Measurements from ENCODE around the gene LCMT2. TPM values are rescaled to one million over a fixed set of nuclear protein-coding genes. Genes with fewer than 3 reads are reported as not detected.

Gene LCMT2
- total RNA-seq, 4 donors from 2014 or later, result 4.0 to 14.4 (median 9.8) TPM

GRCh38 chr15:43277231-43277823, 53.0 kb downstream of the LCMT2 start:
- H3K36me3 ChIP-seq, result no peaks in the 10 kb centered on the region
- H3K4me3 ChIP-seq, result no peak overlapping the region
- WGBS, 2 donors, result 68 to 75% methylated on average over 10 of the region's 10 CpGs
- no peak overlapping the region for H3K27ac ChIP-seq
- no peaks in the 10 kb centered on the region for H3K4me1 ChIP-seq
- TF ChIP-seq EP300 (IDR thresholded peaks at IDR 0.05) (no peak), POLR2A (IDR thresholded peaks at IDR 0.05) (no peak), CTCF (IDR thresholded peaks at IDR 0.05) (no peak)
- peaks cover 0 to 8% (median 0%) of the 10 kb centered on the region in 4 donors for H3K9me3 ChIP-seq
- no peak for DNase-seq (ENCODE audit: low spot score in 2 of 2)
- H3K27me3 ChIP-seq, result peaks cover 0 to 24% of the 10 kb centered on the region in 2 donors

GRCh38 chr15:43276563-43277200, 53.7 kb downstream of the LCMT2 start:
- TF ChIP-seq CTCF (IDR thresholded peaks at IDR 0.05) (no peak), POLR2A (IDR thresholded peaks at IDR 0.05) (no peak), EP300 (IDR thresholded peaks at IDR 0.05) (no peak)
- no peak overlapping the region for H3K4me3 ChIP-seq
- H3K36me3 ChIP-seq, result no peaks in the 10 kb centered on the region
- no peak overlapping the region for H3K27ac ChIP-seq
- 68 to 77% methylated on average over 9 to 12 of the region's 12 CpGs for WGBS, 2 donors
- H3K4me1 ChIP-seq, result no peaks in the 10 kb centered on the region
- H3K9me3 ChIP-seq, result peaks cover 0 to 14% (median 0%) of the 10 kb centered on the region in 4 donors
- H3K27me3 ChIP-seq, result peaks cover 0 to 24% of the 10 kb centered on the region in 2 donors
- DNase-seq (ENCODE audit: low spot score in 2 of 2), result no peak

GRCh38 chr15:43275740-43276562, 54.4 kb downstream of the LCMT2 start:
- H3K36me3 ChIP-seq, result no peaks in the 10 kb centered on the region
- peaks cover 0 to 19% (median 0%) of the 10 kb centered on the region in 4 donors for H3K9me3 ChIP-seq
- 45 to 60% methylated on average over 15 of the region's 15 CpGs for WGBS, 2 donors
- no peak overlapping the region for H3K4me3 ChIP-seq
- no peak for DNase-seq (ENCODE audit: low spot score in 2 of 2)
- peaks cover 0 to 24% of the 10 kb centered on the region in 2 donors for H3K27me3 ChIP-seq
- TF ChIP-seq EP300 (IDR thresholded peaks at IDR 0.05), result no peak
- no peak for TF ChIP-seq CTCF (IDR thresholded peaks at IDR 0.05)
- TF ChIP-seq POLR2A (IDR thresholded peaks at IDR 0.05), result no peak
- H3K4me1 ChIP-seq, result no peaks in the 10 kb centered on the region
- no peak overlapping the region for H3K27ac ChIP-seq

GRCh38 chr15:43274136-43274535, 56.2 kb downstream of the LCMT2 start:
- 72 to 75% methylated on average over 7 to 9 of the region's 9 CpGs for WGBS, 2 donors
- DNase-seq (ENCODE audit: low spot score in 2 of 2), result no peak

More at GRCh38 chr15:43274136-43274535, 56.2 kb downstream of the LCMT2 start:
- H3K27me3 ChIP-seq, result peaks cover 0 to 24% of the 10 kb centered on the region in 2 donors
- no peak overlapping the region for H3K4me3 ChIP-seq
- H3K9me3 ChIP-seq, result peaks cover 0 to 19% (median 0%) of the 10 kb centered on the region in 4 donors
- no peaks in the 10 kb centered on the region for H3K36me3 ChIP-seq
- no peak overlapping the region for H3K27ac ChIP-seq
- TF ChIP-seq POLR2A (IDR thresholded peaks at IDR 0.05) (no peak), EP300 (IDR thresholded peaks at IDR 0.05) (no peak), CTCF (IDR thresholded peaks at IDR 0.05) (no peak)
- no peaks in the 10 kb centered on the region for H3K4me1 ChIP-seq

Other genes starting within 250 kb of the LCMT2 start
- 10 to 100 TPM; 28.8 to 42.0 (median 31.0) TPM for gene UBR1, start 224.5 kb downstream of the LCMT2 start, total RNA-seq
- 10 to 100 TPM; 19.5 to 49.8 (median 35.6) TPM for gene TMEM62, start 197.0 kb downstream of the LCMT2 start, total RNA-seq
- gene CCNDBP1, start 145.2 kb downstream of the LCMT2 start, total RNA-seq, result 100 to 1,000 TPM in 2 of 4 donors, 10 to 100 TPM in 2; 59.4 to 171 (median 97.2) TPM
- under 1 TPM in 2 of 4 donors, not detected in 2; 0.30 to 0.44 TPM for gene EPB42, start 109.6 kb downstream of the LCMT2 start, total RNA-seq
- not detected for gene TGM5, start 63.6 kb downstream of the LCMT2 start, total RNA-seq
- gene TGM7, start 28.3 kb downstream of the LCMT2 start, total RNA-seq, result not detected
- gene ZSCAN29, start 40.5 kb upstream of the LCMT2 start, total RNA-seq, result 10 to 100 TPM; 27.0 to 48.0 (median 31.6) TPM
- 10 to 100 TPM; 11.8 to 17.5 (median 14.3) TPM for gene TUBGCP4, start 40.5 kb upstream of the LCMT2 start, total RNA-seq
- gene TP53BP1, start 162.6 kb upstream of the LCMT2 start, total RNA-seq, result 10 to 100 TPM; 37.6 to 47.4 (median 42.4) TPM
- gene MAP1A, start 187.0 kb upstream of the LCMT2 start, total RNA-seq, result 10 to 100 TPM; 17.4 to 23.7 (median 21.3) TPM

All from tibial nerve (tissue), 4 donors.